Liver (tissue), 9 donors: ENCODE data around the gene TPK1. TPM values are rescaled to one million over a fixed set of nuclear protein-coding genes. Genes with fewer than 3 reads are reported as not detected.

Experiments used
- DNase-seq: peaks from one replicate; pipeline ENCODE4 v3.0.0-alpha.2; 2017; ENCODE audit warnings: low spot score
- H3K27ac ChIP-seq, 2 donors: one replicate each; pipeline ENCODE4 v1.7.0; 2013; ENCODE audit warnings: inconsistent platforms in 2 of 2, low read length in 2 of 2, control low read depth in 1 of 2, low read depth in 1 of 2, mild to moderate bottlenecking in 1 of 2
- H3K27me3 ChIP-seq, 4 donors: one replicate each; pipeline versions ENCODE4 v1.6.1 to v1.7.0; 2013; ENCODE audit warnings: low read length in 3 of 4, inconsistent platforms in 1 of 4, mild to moderate bottlenecking in 1 of 4, moderate library complexity in 1 of 4; ENCODE audit not compliant: control insufficient read depth in 4 of 4, insufficient read depth in 4 of 4
- H3K36me3 ChIP-seq, 4 donors: one replicate each; pipeline versions ENCODE4 v1.6.1 to v1.7.0; 2013; ENCODE audit warnings: low read length in 3 of 4, mild to moderate bottlenecking in 3 of 4, low read depth in 1 of 4, moderate library complexity in 1 of 4; ENCODE audit not compliant: control insufficient read depth in 4 of 4, insufficient read depth in 3 of 4
- H3K4me1 ChIP-seq, 4 donors: one replicate each; pipeline versions ENCODE4 v1.6.1 to v1.7.0; 2013; ENCODE audit warnings: low read length in 3 of 4, mild to moderate bottlenecking in 3 of 4, moderate library complexity in 1 of 4; ENCODE audit not compliant: control insufficient read depth in 4 of 4, insufficient read depth in 4 of 4
- H3K4me3 ChIP-seq, 3 donors: one replicate each; pipeline versions ENCODE4 v1.6.1 to v1.7.0; 2013; ENCODE audit warnings: low read length in 3 of 3, control low read depth in 1 of 3, low read depth in 1 of 3, mild to moderate bottlenecking in 1 of 3
- H3K9ac ChIP-seq, 2 donors: one replicate each; pipeline ENCODE4 v1.7.0; 2013; ENCODE audit warnings: low read length in 2 of 2, mild to moderate bottlenecking in 2 of 2, moderate library complexity in 2 of 2, control low read depth in 1 of 2, low read depth in 1 of 2
- H3K9me3 ChIP-seq, 4 donors: one replicate each; pipeline versions ENCODE4 v1.6.1 to v1.7.0; 2013; ENCODE audit warnings: low read length in 3 of 4; ENCODE audit not compliant: control insufficient read depth in 4 of 4
- EGR1 ChIP-seq, 2 donors: IDR thresholded peaks; 2 replicates each; pipeline ENCODE4 v1.6.1; 2016 to 2018; ENCODE audit warnings: antibody characterized with exemption in 2 of 2, low read depth in 2 of 2
- FOXA1 ChIP-seq: IDR thresholded peaks from 2 replicates; pipeline ENCODE4 v1.6.1; 2016; ENCODE audit warnings: antibody characterized with exemption
- FOXA2 ChIP-seq: IDR thresholded peaks from 2 replicates; pipeline ENCODE4 v1.6.1; 2016; ENCODE audit warnings: antibody characterized with exemption
- GABPA ChIP-seq, 2 donors: IDR thresholded peaks in 1 of 2; conservative IDR thresholded peaks in 1 of 2; 2 replicates each; pipeline ENCODE4 v1.6.1; 2016; ENCODE audit warnings: antibody characterized with exemption in 2 of 2, mild to moderate bottlenecking in 1 of 2, moderate library complexity in 1 of 2
- HNF4A ChIP-seq, 2 donors: conservative IDR thresholded peaks; 2 replicates each; pipeline ENCODE4 v1.6.1; 2016; ENCODE audit warnings: antibody characterized with exemption in 2 of 2, mild to moderate bottlenecking in 2 of 2
- HNF4G ChIP-seq: IDR thresholded peaks from 2 replicates; pipeline ENCODE4 v1.6.1; 2016; ENCODE audit warnings: antibody characterized with exemption
- JUND ChIP-seq, 2 donors: IDR thresholded peaks; 2 replicates each; pipeline ENCODE4 v1.6.1; 2016; ENCODE audit warnings: antibody characterized with exemption in 2 of 2
- NR2F2 ChIP-seq: IDR thresholded peaks from 2 replicates; pipeline ENCODE4 v1.6.1; 2016; ENCODE audit warnings: antibody characterized with exemption
- RAD21 ChIP-seq, 2 donors: IDR thresholded peaks; 2 replicates each; pipeline ENCODE4 v1.6.1; 2016; ENCODE audit warnings: antibody characterized with exemption in 2 of 2, mild to moderate bottlenecking in 2 of 2
- RXRA ChIP-seq, 2 donors: IDR thresholded peaks; 2 replicates each; pipeline ENCODE4 v1.6.1; 2017 to 2018; ENCODE audit warnings: antibody characterized with exemption in 2 of 2, mild to moderate bottlenecking in 1 of 2
- SP1 ChIP-seq: IDR thresholded peaks from 2 replicates; pipeline ENCODE4 v1.6.1; 2018; ENCODE audit warnings: antibody characterized with exemption, mild to moderate bottlenecking
- TAF1 ChIP-seq: conservative IDR thresholded peaks from 2 replicates; pipeline ENCODE4 v1.6.1; 2016; ENCODE audit warnings: antibody characterized with exemption, mild to moderate bottlenecking
- YY1 ChIP-seq: IDR thresholded peaks from 2 replicates; pipeline ENCODE4 v1.6.1; 2016; ENCODE audit warnings: antibody characterized with exemption, mild to moderate bottlenecking
- WGBS: extraction: QIAGEN DNeasy Blood & Tissue Kit; methylation state at CpG from one replicate; pipeline ENCODE4 v1.1.7; 2013; 5-methylcytosine and 5-hydroxymethylcytosine counted together
- polyA plus RNA-seq, 2 donors: library from polyadenylated mRNA; stranded (reverse) in 1 of 2; unstranded in 1 of 2; fragments of 200-250 nt in 1 of 2; fragments of >200 nt in 1 of 2; fragmentation: Nextera tagmentation in 1 of 2; extraction: Ambion mirVana in 1 of 2; gene quantifications; one replicate each; pipeline versions ENCODE4 v1.2.1 to v1.2.3, GENCODE V29; 2013 to 2015
- total RNA-seq, 2 donors: library from RNA; depleted of rRNA; stranded (reverse); fragments of >200 nt; gene quantifications; one replicate each; pipeline ENCODE4 v1.2.3, GENCODE V29; 2014
- TF ChIP-seq, protein P1 (sequence below): fragments of 150-350 bp; IDR thresholded peaks from 2 replicates; pipeline ENCODE4 v1.5.1; 2017; ENCODE audit warnings: improper control_type of control experiment, low read depth, low read length; ENCODE audit not compliant: missing input control
- TF ChIP-seq, protein P2 (sequence below): IDR thresholded peaks from 2 replicates; pipeline ENCODE4 v1.6.1; 2016; ENCODE audit warnings: antibody characterized with exemption, mild to moderate bottlenecking
- TF ChIP-seq, protein P3 (sequence below): IDR thresholded peaks from 2 replicates; pipeline ENCODE4 v1.6.1; 2016; ENCODE audit warnings: antibody characterized with exemption
- TF ChIP-seq, protein P4 (sequence below): IDR thresholded peaks from 2 replicates; pipeline ENCODE4 v1.6.1; 2016; ENCODE audit warnings: antibody characterized with exemption
- donor health status: healthy.
- donor health status: healthy.
- donor health status: healthy.
- donor health status: healthy.
- donor health status: healthy.

The TPK1 gene
- total and polyA plus RNA-seq, 4 donors: 2.2 to 7.5 (median 3.3) TPM

DNA sequence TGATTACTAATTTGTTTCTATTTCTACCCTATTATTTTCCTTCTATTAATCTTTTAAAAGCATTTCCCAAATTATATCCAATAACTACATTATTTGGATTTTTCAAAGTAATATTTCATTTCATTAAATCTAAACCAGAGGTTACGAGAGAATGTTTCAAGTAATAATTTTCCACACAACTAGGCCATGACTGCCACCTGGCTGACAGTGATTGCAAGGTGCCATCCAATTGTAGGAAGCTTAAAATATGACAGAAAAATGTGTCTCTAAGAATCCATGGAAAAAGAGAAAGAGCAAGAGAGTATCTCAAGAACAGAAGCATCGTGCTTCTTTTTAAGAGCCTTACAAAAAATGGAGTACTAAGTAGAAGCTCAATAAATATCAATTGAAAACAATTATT, 48.7 kb downstream of the TPK1 start:
- Histone ChIP-seq H3K27ac (no peak overlapping the region), H3K4me1 (no peaks in the 10 kb centered on the region), H3K27me3 (no peaks in the 10 kb centered on the region), H3K9ac (no peak overlapping the region), H3K9me3 (no peaks in the 10 kb centered on the region), H3K4me3 (no peak overlapping the region), H3K36me3 (no peaks in the 10 kb centered on the region)
- TF ChIP-seq JUND (IDR thresholded peaks at IDR 0.05) (no peak), SP1 (no peak), RAD21 (IDR thresholded peaks at IDR 0.05) (peak; percentile 34 to 50), NR2F2 (no peak), RXRA (IDR thresholded peaks at IDR 0.05) (no peak), EGR1 (IDR thresholded peaks at IDR 0.05; ENCODE audit: low read depth in 2 of 2) (no peak), TAF1 (no peak), HNF4A (conservative IDR thresholded peaks at IDR 0.05) (no peak), FOXA1 (no peak), YY1 (no peak), FOXA2 (no peak)
- TF ChIP-seq, protein P1, sequence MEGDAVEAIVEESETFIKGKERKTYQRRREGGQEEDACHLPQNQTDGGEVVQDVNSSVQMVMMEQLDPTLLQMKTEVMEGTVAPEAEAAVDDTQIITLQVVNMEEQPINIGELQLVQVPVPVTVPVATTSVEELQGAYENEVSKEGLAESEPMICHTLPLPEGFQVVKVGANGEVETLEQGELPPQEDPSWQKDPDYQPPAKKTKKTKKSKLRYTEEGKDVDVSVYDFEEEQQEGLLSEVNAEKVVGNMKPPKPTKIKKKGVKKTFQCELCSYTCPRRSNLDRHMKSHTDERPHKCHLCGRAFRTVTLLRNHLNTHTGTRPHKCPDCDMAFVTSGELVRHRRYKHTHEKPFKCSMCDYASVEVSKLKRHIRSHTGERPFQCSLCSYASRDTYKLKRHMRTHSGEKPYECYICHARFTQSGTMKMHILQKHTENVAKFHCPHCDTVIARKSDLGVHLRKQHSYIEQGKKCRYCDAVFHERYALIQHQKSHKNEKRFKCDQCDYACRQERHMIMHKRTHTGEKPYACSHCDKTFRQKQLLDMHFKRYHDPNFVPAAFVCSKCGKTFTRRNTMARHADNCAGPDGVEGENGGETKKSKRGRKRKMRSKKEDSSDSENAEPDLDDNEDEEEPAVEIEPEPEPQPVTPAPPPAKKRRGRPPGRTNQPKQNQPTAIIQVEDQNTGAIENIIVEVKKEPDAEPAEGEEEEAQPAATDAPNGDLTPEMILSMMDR: peak; percentile 16
- TF ChIP-seq, protein P2, sequence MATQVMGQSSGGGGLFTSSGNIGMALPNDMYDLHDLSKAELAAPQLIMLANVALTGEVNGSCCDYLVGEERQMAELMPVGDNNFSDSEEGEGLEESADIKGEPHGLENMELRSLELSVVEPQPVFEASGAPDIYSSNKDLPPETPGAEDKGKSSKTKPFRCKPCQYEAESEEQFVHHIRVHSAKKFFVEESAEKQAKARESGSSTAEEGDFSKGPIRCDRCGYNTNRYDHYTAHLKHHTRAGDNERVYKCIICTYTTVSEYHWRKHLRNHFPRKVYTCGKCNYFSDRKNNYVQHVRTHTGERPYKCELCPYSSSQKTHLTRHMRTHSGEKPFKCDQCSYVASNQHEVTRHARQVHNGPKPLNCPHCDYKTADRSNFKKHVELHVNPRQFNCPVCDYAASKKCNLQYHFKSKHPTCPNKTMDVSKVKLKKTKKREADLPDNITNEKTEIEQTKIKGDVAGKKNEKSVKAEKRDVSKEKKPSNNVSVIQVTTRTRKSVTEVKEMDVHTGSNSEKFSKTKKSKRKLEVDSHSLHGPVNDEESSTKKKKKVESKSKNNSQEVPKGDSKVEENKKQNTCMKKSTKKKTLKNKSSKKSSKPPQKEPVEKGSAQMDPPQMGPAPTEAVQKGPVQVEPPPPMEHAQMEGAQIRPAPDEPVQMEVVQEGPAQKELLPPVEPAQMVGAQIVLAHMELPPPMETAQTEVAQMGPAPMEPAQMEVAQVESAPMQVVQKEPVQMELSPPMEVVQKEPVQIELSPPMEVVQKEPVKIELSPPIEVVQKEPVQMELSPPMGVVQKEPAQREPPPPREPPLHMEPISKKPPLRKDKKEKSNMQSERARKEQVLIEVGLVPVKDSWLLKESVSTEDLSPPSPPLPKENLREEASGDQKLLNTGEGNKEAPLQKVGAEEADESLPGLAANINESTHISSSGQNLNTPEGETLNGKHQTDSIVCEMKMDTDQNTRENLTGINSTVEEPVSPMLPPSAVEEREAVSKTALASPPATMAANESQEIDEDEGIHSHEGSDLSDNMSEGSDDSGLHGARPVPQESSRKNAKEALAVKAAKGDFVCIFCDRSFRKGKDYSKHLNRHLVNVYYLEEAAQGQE: no peak
- TF ChIP-seq, protein P3, sequence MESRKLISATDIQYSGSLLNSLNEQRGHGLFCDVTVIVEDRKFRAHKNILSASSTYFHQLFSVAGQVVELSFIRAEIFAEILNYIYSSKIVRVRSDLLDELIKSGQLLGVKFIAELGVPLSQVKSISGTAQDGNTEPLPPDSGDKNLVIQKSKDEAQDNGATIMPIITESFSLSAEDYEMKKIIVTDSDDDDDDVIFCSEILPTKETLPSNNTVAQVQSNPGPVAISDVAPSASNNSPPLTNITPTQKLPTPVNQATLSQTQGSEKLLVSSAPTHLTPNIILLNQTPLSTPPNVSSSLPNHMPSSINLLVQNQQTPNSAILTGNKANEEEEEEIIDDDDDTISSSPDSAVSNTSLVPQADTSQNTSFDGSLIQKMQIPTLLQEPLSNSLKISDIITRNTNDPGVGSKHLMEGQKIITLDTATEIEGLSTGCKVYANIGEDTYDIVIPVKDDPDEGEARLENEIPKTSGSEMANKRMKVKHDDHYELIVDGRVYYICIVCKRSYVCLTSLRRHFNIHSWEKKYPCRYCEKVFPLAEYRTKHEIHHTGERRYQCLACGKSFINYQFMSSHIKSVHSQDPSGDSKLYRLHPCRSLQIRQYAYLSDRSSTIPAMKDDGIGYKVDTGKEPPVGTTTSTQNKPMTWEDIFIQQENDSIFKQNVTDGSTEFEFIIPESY: no peak
- TF ChIP-seq, protein P4, sequence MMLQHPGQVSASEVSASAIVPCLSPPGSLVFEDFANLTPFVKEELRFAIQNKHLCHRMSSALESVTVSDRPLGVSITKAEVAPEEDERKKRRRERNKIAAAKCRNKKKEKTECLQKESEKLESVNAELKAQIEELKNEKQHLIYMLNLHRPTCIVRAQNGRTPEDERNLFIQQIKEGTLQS: no peak
- 93% methylated on average over 2 of the region's 2 CpGs for WGBS
- DNase-seq: no peak

DNA sequence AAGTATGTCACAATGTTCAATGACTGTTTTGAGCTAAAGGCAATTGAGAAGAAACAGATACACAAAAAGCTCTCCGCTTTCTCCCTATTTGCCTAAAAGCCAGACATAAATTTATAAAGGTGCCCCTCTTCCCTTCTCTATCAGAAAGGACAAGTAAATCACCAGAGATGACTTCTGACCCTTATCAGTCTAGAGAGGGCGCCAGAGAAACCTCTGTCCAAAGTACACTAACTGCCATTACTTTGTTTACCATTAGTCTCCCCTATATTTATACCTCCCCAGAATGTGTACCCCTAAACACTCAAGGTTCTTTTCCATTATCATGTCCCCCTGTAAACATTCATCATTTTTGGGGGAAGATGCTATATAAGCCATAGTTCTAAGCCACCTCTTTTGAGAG, 49.3 kb downstream of the TPK1 start:
- TF ChIP-seq, protein P3: no peak
- TF ChIP-seq EGR1 (IDR thresholded peaks at IDR 0.05; ENCODE audit: low read depth in 2 of 2): no peak
- no peak for TF ChIP-seq TAF1
- TF ChIP-seq GABPA (IDR thresholded peaks at IDR 0.05 in 1 of 2, conservative IDR thresholded peaks at IDR 0.05 in 1 of 2): no peak
- no peak for TF ChIP-seq RAD21 (IDR thresholded peaks at IDR 0.05)
- TF ChIP-seq, protein P4: no peak
- TF ChIP-seq NR2F2: no peak
- no peak for TF ChIP-seq FOXA1
- TF ChIP-seq RXRA (IDR thresholded peaks at IDR 0.05): no peak
- no peak for TF ChIP-seq SP1
- TF ChIP-seq, protein P1: no peak
- TF ChIP-seq YY1: no peak
- TF ChIP-seq HNF4G: no peak
- no peak for TF ChIP-seq JUND (IDR thresholded peaks at IDR 0.05)
- no peaks in the 10 kb centered on the region for H3K9me3 ChIP-seq
- H3K4me1 ChIP-seq: no peaks in the 10 kb centered on the region
- H3K27me3 ChIP-seq: no peaks in the 10 kb centered on the region
- DNase-seq: no peak
- no peaks in the 10 kb centered on the region for H3K36me3 ChIP-seq
- WGBS: 83% methylated on average over 2 of the region's 2 CpGs
- no peak overlapping the region for H3K4me3 ChIP-seq
- H3K27ac ChIP-seq: no peak overlapping the region
- no peak overlapping the region for H3K9ac ChIP-seq
